DMS114 treated with DMSO at 0.1 percent for 48 hours (cell line): Measurements from ENCODE around the gene TMEM220.
"Not testable (repeated sequence)": the region's sequence is repeated elsewhere in the genome, so short reads cannot be mapped to it uniquely, and the experiment has no call there.

Source experiments
- DNase-seq: peaks from one replicate; lab custom pipeline; 2025; ENCODE audit not compliant: unreplicated experiment; lab: John Stamatoyannopoulos, UW

TMEM220 gene

GRCh38 chr17:10731408-10731879 lies 1.6 kb upstream of the TMEM220 start:
- DNase-seq, result no peak

GRCh38 chr17:10730247-10730646 lies 424 bp upstream of the TMEM220 start:
- DNase-seq, result not testable (repeated sequence)

GRCh38 chr17:10728331-10728892 lies 1.4 kb downstream of the TMEM220 start:
- DNase-seq, result no peak

GRCh38 chr17:10727192-10727591 lies 2.6 kb downstream of the TMEM220 start:
- no peak for DNase-seq

GRCh38 chr17:10726196-10726595 lies 3.6 kb downstream of the TMEM220 start:
- DNase-seq, result no peak

- no peak for DNase-seq
Measured at GRCh38 chr17:10725262-10725661, 4.6 kb downstream of the TMEM220 start.

- no peak for DNase-seq
Measured at GRCh38 chr17:10724546-10725195, 5.2 kb downstream of the TMEM220 start.

GRCh38 chr17:10718547-10718946 lies 11.3 kb downstream of the TMEM220 start:
- no peak for DNase-seq

- no peak for DNase-seq
Measured at GRCh38 chr17:10716218-10716617, 13.6 kb downstream of the TMEM220 start.

- DNase-seq, result no peak
Measured at GRCh38 chr17:10713318-10713717, 16.5 kb downstream of the TMEM220 start.

- DNase-seq, result no peak
Measured at GRCh38 chr17:10705727-10706126, 24.1 kb downstream of the TMEM220 start.

- DNase-seq, result no peak
Measured at GRCh38 chr17:10702574-10702973, 27.2 kb downstream of the TMEM220 start.

- no peak for DNase-seq
Measured at GRCh38 chr17:10699856-10700255, 30.0 kb downstream of the TMEM220 start.

- DNase-seq, result no peak
Measured at GRCh38 chr17:10698096-10698818, 31.6 kb downstream of the TMEM220 start.

- DNase-seq, result peak; percentile 85
Measured at GRCh38 chr17:10697092-10698081, 32.4 kb downstream of the TMEM220 start, which contains the start of the genes ADPRM and SCO1. TSS of gene ADPRM (plus strand) at chr17:10697594. CDS start at chr17:10704927, 7,333 bp downstream. TSS of gene SCO1 (minus strand) at chr17:10697533. CDS start at chr17:10697507, 26 bp downstream.

GRCh38 chr17:10695875-10696407 lies 33.9 kb downstream of the TMEM220 start:
- not testable (repeated sequence) for DNase-seq

- DNase-seq, result no peak
Measured at GRCh38 chr17:10687499-10687898, 42.3 kb downstream of the TMEM220 start.

- DNase-seq, result peak; percentile 21
Measured at GRCh38 chr17:10683853-10684252, 46.0 kb downstream of the TMEM220 start.

GRCh38 chr17:10681866-10682446 lies 47.9 kb downstream of the TMEM220 start:
- no peak for DNase-seq

- DNase-seq, result no peak
Measured at GRCh38 chr17:10674704-10675103, 55.1 kb downstream of the TMEM220 start.
